ENCODE data around the gene AFF1.

GRCh38 chr4:87077914-87078585, 143.2 kb downstream of the AFF1 start:
- no peak for TF ChIP-seq CTCF (IDR thresholded peaks at IDR 0.05)
- no peak for TF ChIP-seq POLR2A (IDR thresholded peaks at IDR 0.05)
